DND-41 (cell line): ENCODE measurements around the gene DNAH8.

Source experiments
- CTCF ChIP-seq: IDR thresholded peaks from 2 replicates; pipeline ENCODE4 v1.5.1; 2012; ENCODE audit warnings: borderline replicate concordance, low read length, moderate library complexity, mild to moderate bottlenecking; ENCODE audit not compliant: poor library complexity, severe bottlenecking; ENCODE audit errors: extremely low read depth
- EZH2 ChIP-seq: IDR thresholded peaks from 3 replicates; pipeline ENCODE4 v1.6.1; 2012; ENCODE audit warnings: borderline replicate concordance, low read depth, mild to moderate bottlenecking, moderate library complexity, low read length, inconsistent platforms; ENCODE audit not compliant: severe bottlenecking

GRCh38 chr6:38714239-38715015 is 684 bp upstream of the DNAH8 start:
- TF ChIP-seq CTCF (no peak), EZH2 (no peak)
